GM12874 (cell line): ENCODE data around the gene ZNF561.

Source experiments
- CTCF ChIP-seq: IDR thresholded peaks from 2 replicates; pipeline ENCODE4 v1.5.1; 2011; ENCODE audit warnings: low read depth, mild to moderate bottlenecking, control low read depth, low read length, moderate library complexity; ENCODE audit not compliant: insufficient read depth

The ZNF561 gene

DNA sequence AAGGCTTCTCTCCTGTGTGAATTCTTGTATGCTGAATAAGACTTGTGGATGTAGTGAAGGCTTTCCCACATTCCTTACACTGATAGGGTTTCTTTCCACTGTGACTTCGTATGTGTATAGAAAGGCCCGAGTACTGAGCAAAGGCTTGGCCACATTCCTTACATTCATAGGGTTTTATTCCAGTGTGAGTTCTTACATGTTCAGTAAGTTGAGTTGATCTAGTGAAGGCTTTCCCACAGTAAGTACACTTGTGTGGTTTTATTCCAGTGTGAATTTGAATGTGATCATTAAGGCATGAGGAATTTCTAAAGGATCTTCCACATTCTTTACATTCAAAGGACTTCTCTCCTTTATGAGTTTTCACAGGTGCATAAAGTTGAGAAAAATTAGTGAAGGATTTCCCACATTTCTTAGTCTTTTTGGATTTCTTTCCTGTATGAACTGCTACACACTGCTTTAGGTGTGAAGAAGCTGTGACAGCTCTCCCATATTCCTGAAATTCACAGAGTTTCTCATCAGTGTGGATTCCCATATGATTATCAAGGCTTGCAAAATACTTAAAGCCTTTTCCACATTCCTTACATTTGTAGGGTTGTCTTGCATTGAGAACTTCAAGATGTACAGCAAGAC lies 10.4 kb downstream of the ZNF561 start:
- TF ChIP-seq CTCF: no peak

DNA sequence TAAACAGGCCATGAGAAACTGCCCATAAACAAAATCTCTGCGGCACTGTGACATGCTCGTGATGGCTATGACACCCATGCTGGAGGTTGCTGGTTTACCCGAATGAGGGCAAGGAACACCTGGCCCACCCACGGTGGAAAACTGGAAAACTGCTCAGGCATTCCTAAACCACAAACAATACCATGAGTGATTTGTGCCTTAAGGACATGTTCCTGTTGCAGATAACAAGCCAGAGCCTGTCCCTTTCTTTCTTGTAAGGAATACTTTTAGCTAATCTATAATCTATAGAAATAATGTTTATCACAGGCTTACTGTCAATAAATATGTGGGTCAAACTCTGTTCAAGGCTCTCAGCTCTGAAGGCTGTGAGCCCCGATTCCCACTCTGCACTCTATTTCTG lies 12.1 kb downstream of the ZNF561 start:
- no peak for TF ChIP-seq CTCF

DNA sequence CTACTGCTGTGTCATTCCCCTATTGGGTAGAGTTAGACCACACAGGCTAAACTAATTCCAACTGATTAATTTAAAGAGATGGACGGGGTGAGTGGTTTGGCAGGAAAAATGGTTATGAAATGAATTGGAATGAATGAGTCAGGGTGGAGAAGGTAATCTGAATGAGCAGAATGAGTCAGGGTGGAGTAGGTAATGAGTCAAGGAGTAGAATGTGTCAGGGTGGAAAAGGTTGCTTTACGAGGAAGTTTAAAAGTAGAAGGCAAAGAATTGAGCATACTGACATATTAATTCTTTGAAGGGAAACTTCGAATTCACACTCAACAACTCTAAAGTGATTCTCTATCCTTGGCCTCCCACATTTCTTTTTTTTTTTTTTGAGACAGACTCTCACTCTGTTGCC lies 24.0 kb downstream of the ZNF561 start:
- no peak for TF ChIP-seq CTCF

DNA sequence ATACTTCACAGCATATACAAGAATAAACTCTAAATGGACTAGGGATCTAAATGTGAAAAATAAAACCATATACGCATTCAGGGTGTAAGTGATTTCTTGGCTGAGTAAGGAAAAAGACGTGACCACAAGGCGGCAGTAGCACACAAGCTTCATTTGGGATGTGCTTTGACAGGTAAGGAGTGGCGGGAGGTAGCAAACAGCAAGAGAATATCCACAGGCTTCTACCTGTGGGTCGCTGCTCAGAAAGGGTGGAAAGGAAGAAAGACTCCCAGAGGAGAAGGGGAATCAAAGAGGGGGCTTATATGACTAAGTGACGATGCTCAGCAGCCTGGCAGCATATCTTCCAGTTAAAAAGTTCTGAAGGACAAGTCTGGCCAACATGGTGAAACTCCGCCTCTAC lies 34.3 kb downstream of the ZNF561 start:
- peak; percentile 55 for TF ChIP-seq CTCF

DNA sequence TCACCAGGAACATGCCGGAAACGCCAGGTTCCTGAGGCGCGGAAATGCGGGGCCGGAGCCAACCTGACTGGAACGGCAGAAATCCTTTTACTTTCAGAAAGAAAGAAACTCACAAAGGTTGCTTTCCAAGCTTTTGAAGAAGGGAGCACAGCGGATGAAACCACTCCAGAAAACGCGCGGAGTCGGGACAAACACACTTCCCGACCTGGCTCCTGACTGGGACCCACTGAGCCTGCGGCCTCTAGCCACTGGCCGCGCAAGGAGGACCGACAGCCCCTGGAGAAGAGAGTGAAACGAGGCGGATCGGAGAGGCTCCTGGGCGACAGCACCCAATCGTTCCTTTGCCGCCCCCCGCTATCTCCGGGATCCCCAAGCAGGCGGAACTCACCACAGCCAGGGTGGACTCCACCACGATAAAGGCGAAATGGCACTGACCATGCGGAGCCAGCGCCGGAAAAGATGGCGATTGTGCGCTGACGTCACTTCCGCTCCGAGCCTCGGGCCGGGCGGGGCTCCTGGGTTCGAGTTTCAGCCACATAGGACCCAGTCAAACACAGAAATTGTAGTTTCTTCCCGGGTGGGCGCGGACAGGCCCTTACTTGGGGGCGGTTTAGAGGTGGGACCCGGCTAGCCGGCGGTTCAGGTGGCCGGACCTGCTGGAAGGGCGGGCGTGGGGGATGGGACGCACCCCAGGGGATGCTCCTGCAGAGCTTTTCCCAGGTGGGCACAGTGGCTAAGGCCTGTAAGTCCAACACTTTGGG lies 36.8 kb downstream of the ZNF561 start, which contains the start of gene ZNF121:
TSS of gene ZNF121 (minus strand) at position 432 of the 761 bp plus-strand sequence. CDS start 16,407 bp downstream, outside the sequence.
- TF ChIP-seq CTCF: no peak

GRCh38 chr19:9580728-9581127 lies 40.3 kb downstream of the ZNF561 start:
- no peak for TF ChIP-seq CTCF

DNA sequence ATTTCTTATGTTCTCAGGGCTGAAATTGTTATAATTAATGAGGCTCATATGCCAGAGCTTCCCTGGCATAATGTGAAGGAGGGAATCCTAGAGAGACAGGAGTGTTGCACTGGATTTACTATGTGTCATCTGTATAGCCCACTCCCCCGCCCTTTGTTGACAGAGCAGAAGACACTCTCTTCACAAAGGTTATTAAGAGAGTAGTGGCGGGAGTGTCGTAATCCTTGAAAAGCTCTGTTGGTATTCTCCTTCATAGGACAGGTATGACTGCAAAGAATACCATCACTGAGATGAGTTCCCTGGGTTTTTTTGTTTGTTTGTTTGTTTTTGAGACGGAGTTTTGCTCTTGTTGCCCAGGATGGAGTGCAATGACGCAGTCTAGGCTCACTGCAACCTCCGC lies 50.8 kb downstream of the ZNF561 start:
- TF ChIP-seq CTCF: no peak
